ENCODE measurements around the gene IRF4.

DNA sequence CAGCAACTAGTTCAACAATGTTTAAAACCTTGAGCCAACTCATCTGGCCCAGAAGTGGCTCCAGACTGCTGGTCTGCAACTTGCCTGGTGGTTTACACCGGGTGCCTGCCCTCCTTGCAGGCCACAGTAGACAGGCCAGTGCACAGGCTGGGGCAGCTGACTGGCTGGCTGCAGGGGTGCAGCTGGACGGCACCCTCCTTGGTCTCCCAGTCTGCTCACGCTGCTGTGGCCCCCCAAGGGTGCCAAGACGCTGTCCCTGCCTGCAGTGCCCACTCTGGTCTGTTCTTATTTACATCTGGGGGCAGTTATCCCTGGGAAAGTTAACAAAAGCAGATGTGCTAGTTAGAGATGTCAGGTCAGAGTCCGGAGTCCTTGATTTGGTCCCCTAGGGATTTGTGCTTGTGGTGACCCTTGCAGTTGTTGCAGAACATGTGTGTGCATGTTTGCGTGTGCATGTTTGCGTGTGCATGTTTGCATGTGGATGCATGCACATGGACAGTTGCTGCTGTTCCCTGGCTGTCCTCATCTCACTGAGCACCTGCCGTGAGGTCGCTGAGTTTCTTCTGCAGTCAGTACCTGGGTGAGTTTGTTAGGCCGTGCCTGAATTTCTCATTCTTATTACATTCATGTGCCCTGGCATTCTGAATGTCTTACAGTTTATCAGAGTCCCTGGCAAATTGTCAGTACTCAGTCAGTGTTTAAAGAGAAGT is 48.2 kb upstream of the IRF4 start:
- TF ChIP-seq CTCF (conservative IDR thresholded peaks at IDR 0.05; ENCODE audit: low read length) (no peak), EZH2phosphoT487 (IDR thresholded peaks at IDR 0.05; ENCODE audit: borderline replicate concordance, low read depth, low read length) (no peak)

All from OCI-LY7 (cell line).